Activated T-helper 9 cell treated with anti-CD3 and anti-CD28 coated beads, Interleukin-2, amount 50 U/mL, for 16 hours (primary cell): Measurements from ENCODE around the gene PAX5.
A peak's percentile ranks its signal among the peaks of the same experiment; 100 is the strongest.
"Not testable (repeated sequence)": the region's sequence is repeated elsewhere in the genome, so short reads cannot be mapped to it uniquely, and the experiment has no call there.

Experiments
- DNase-seq: peaks from one replicate; pipeline ENCODE4 v3.0.0-alpha.2; 2020; ENCODE audit warnings: low read depth

The PAX5 gene

GRCh38 chr9:36878986-36879982 lies 154.8 kb downstream of the PAX5 start:
- DNase-seq = no peak

- no peak for DNase-seq
Measured at GRCh38 chr9:36877239-36877638, 156.8 kb downstream of the PAX5 start.

- DNase-seq = no peak
Measured at GRCh38 chr9:36876056-36876455, 158.0 kb downstream of the PAX5 start.

GRCh38 chr9:36874921-36875320 lies 159.1 kb downstream of the PAX5 start:
- no peak for DNase-seq

- DNase-seq = no peak
Measured at GRCh38 chr9:36874261-36874660, 159.8 kb downstream of the PAX5 start.

GRCh38 chr9:36873247-36873875 lies 160.7 kb downstream of the PAX5 start:
- DNase-seq = peak; percentile 62

- DNase-seq = no peak
Measured at GRCh38 chr9:36872641-36873040, 161.4 kb downstream of the PAX5 start.

- no peak for DNase-seq
Measured at GRCh38 chr9:36871606-36872005, 162.5 kb downstream of the PAX5 start.

GRCh38 chr9:36870960-36871359 lies 163.1 kb downstream of the PAX5 start:
- DNase-seq = no peak

GRCh38 chr9:36869605-36870004 lies 164.5 kb downstream of the PAX5 start:
- DNase-seq = not testable (repeated sequence)

- no peak for DNase-seq
Measured at GRCh38 chr9:36868586-36869282, 165.3 kb downstream of the PAX5 start.

GRCh38 chr9:36867672-36868471 lies 166.2 kb downstream of the PAX5 start:
- no peak for DNase-seq

- DNase-seq = no peak
Measured at GRCh38 chr9:36867241-36867640, 166.8 kb downstream of the PAX5 start.

- DNase-seq = no peak
Measured at GRCh38 chr9:36866840-36867239, 167.2 kb downstream of the PAX5 start.

GRCh38 chr9:36865731-36866635 lies 168.1 kb downstream of the PAX5 start:
- DNase-seq = no peak

GRCh38 chr9:36864491-36865410 lies 169.3 kb downstream of the PAX5 start:
- no peak for DNase-seq

GRCh38 chr9:36862206-36863145 lies 171.6 kb downstream of the PAX5 start:
- DNase-seq = no peak

GRCh38 chr9:36861528-36862205 lies 172.4 kb downstream of the PAX5 start:
- DNase-seq = no peak
